Testis (tissue), 3 donors: ENCODE results near the gene SMPD2. TPM values are rescaled to one million over a fixed set of nuclear protein-coding genes. Genes with fewer than 3 reads are reported as not detected.

Source experiments
- DNase-seq: peaks from one replicate; pipeline ENCODE4 v3.0.0-alpha.2; 2019
- H3K27ac ChIP-seq, 2 donors: fragments of 200-600 bp; sonication (generic); one replicate each; pipeline ENCODE4 v1.5.1; 2019
- H3K27me3 ChIP-seq: fragments of 200-600 bp; sonication (generic); one replicate; pipeline ENCODE4 v1.5.1; 2019
- H3K36me3 ChIP-seq: fragments of 200-600 bp; sonication (generic); one replicate; pipeline ENCODE4 v1.5.1; 2017; ENCODE audit warnings: low read depth; ENCODE audit errors: missing control alignments
- H3K4me1 ChIP-seq: fragments of 200-600 bp; sonication (generic); one replicate; pipeline ENCODE4 v1.5.1; 2019
- H3K4me3 ChIP-seq, 2 donors: fragments of 200-600 bp; sonication (generic); one replicate each; pipeline ENCODE4 v1.5.1; 2017 to 2019
- H3K9me3 ChIP-seq: fragments of 200-600 bp; sonication (generic); one replicate; pipeline ENCODE4 v1.5.1; 2017
- CTCF ChIP-seq, 3 experiments: fragments of 450-650 bp in 2 of 3; fragments of 200-600 bp in 1 of 3; sonication (generic) in 1 of 3; IDR thresholded peaks; one replicate each; pipeline ENCODE4 v1.5.1; 2016 to 2019; ENCODE audit warnings: antibody characterized with exemption in 3 of 3, mild to moderate bottlenecking in 2 of 3, moderate library complexity in 1 of 3
- POLR2A ChIP-seq: fragments of 450-650 bp; IDR thresholded peaks from one replicate; pipeline ENCODE4 v1.6.1; 2017; ENCODE audit warnings: antibody characterized with exemption, mild to moderate bottlenecking, moderate library complexity
- whole genome bisulfite sequencing, 2 donors: methylation state at CpG; one replicate each; pipeline ENCODE4 v1.1.5; 2018; 5-methylcytosine and 5-hydroxymethylcytosine counted together
- intact Hi-C: fragments of 100-400 bp; cut with DNase I; formaldehyde crosslinking; loops from one replicate; pipeline ENCODE4 v1.15.1; 2023; ENCODE audit warnings: low total_unique reads
- polyA plus RNA-seq: library from polyadenylated mRNA; stranded (reverse); fragments of 350-450 nt; fragmentation: Illumina TruSeq; extraction: RNeasy Lipid Tissue Mini Kit (QIAGEN cat#74804); gene quantifications from one replicate; pipeline ENCODE4 v1.2.3, GENCODE V29; 2014; ENCODE audit warnings: low read depth, low replicate concordance; ENCODE audit not compliant: insufficient read depth
- total RNA-seq, 2 donors: library from RNA; depleted of rRNA; stranded (reverse); fragments of >200 nt; gene quantifications; one replicate each; pipeline ENCODE4 v1.2.3, GENCODE V29; 2016

SMPD2 gene
- total and polyA plus RNA-seq, 3 donors from 2014 or later = 29.9 to 94.3 (median 49.1) TPM

- Histone ChIP-seq H3K27ac (no peak overlapping the region), H3K9me3 (no peaks in the 10 kb centered on the region), H3K4me1 (no peaks in the 10 kb centered on the region), H3K36me3 (no peaks in the 10 kb centered on the region), H3K27me3 (no peaks in the 10 kb centered on the region), H3K4me3 (no peak overlapping the region)
- intact Hi-C loops = no loop called here
- DNase-seq = no peak
- WGBS, 2 donors = 78 to 92% methylated on average over 4 of the region's 4 CpGs
- TF ChIP-seq CTCF (IDR thresholded peaks at IDR 0.05) (no peak), POLR2A (no peak)
Measured at GRCh38 chr6:109397020-109397419, 43.5 kb upstream of the SMPD2 start.

- DNase-seq = no peak
- H3K27me3 ChIP-seq = no peaks in the 10 kb centered on the region
- intact Hi-C loops = no loop called here
- no peak overlapping the region for H3K4me3 ChIP-seq
- 88 to 90% methylated on average over 4 of the region's 4 CpGs for WGBS, 2 donors
- no peak for TF ChIP-seq POLR2A
- no peak for TF ChIP-seq CTCF (IDR thresholded peaks at IDR 0.05)
- H3K27ac ChIP-seq = no peak overlapping the region
- no peaks in the 10 kb centered on the region for H3K9me3 ChIP-seq
- H3K4me1 ChIP-seq = no peaks in the 10 kb centered on the region
- no peaks in the 10 kb centered on the region for H3K36me3 ChIP-seq
Measured at GRCh38 chr6:109406196-109406595, 34.3 kb upstream of the SMPD2 start.

GRCh38 chr6:109411034-109411433 lies 29.5 kb upstream of the SMPD2 start:
- H3K27me3 ChIP-seq = no peaks in the 10 kb centered on the region
- H3K27ac ChIP-seq = no peak overlapping the region
- H3K9me3 ChIP-seq = no peaks in the 10 kb centered on the region
- no peaks in the 10 kb centered on the region for H3K4me1 ChIP-seq
- intact Hi-C loops = no loop called here
- 82 to 96% methylated on average over 2 of the region's 2 CpGs for WGBS, 2 donors
- H3K4me3 ChIP-seq = no peak overlapping the region
- no peaks in the 10 kb centered on the region for H3K36me3 ChIP-seq
- DNase-seq = no peak
- no peak for TF ChIP-seq CTCF (IDR thresholded peaks at IDR 0.05)

GRCh38 chr6:109417646-109418045 lies 22.9 kb upstream of the SMPD2 start:
- intact Hi-C loops = no loop called here
- TF ChIP-seq POLR2A (no peak), CTCF (IDR thresholded peaks at IDR 0.05) (no peak)
- no peak for DNase-seq
- H3K4me3 ChIP-seq = no peak overlapping the region
- no peaks in the 10 kb centered on the region for H3K9me3 ChIP-seq
- no peaks in the 10 kb centered on the region for H3K4me1 ChIP-seq
- H3K27ac ChIP-seq = no peak overlapping the region
- H3K27me3 ChIP-seq = no peaks in the 10 kb centered on the region
- 91 to 97% methylated on average over 4 of the region's 4 CpGs for WGBS, 2 donors
- no peaks in the 10 kb centered on the region for H3K36me3 ChIP-seq

GRCh38 chr6:109420751-109421150 lies 19.8 kb upstream of the SMPD2 start:
- Histone ChIP-seq H3K27ac (no peak overlapping the region), H3K9me3 (no peaks in the 10 kb centered on the region), H3K4me1 (no peaks in the 10 kb centered on the region), H3K36me3 (no peaks in the 10 kb centered on the region), H3K27me3 (no peaks in the 10 kb centered on the region), H3K4me3 (no peak overlapping the region)
- TF ChIP-seq CTCF (IDR thresholded peaks at IDR 0.05) (no peak), POLR2A (no peak)
- intact Hi-C loops = no loop called here
- no peak for DNase-seq
- WGBS, 2 donors = 61 to 72% methylated on average over 1 of the region's 1 CpG
